ENCODE data around the gene MRC2. TPM values are rescaled to one million over a fixed set of nuclear protein-coding genes. Genes with fewer than 3 reads are reported as not detected.

MRC2 gene
- total RNA-seq, 2 donors from 2014 or later = 184 to 242 TPM

DNA sequence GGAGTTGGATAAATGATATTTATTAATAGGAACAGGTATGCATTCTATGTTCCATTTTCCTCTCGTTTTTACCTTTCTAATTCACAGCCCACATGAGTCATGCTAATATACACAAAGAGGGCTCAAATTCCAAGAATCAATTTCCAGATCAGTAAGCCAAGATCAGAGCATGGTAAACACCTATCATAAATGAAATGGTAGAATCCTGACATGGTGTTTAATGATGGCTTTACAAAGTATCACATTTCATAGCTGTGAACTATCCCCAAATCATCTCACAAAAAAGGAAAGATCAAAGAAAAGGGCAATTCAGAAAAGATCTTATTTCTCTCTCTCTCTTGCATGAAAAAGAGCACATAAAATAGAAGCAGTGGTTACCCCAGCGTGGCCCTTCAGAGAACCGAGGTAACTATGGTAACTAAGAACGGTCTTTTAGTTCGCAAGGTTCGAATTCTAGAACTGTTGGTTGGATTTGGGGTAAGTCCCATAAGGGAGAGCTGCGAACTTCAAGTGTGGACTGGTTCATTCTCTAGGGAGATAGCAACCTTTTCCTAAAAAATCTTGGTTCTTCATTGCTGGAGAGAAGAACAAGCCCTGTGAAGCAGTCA is 107.7 kb downstream of the MRC2 start:
- ATAC-seq (ENCODE audit: insufficient number of reproducible peaks, low FRiP score, low read depth) = no peak
- no peak for DNase-seq (ENCODE audit: low spot score)
- TF ChIP-seq, protein P1, sequence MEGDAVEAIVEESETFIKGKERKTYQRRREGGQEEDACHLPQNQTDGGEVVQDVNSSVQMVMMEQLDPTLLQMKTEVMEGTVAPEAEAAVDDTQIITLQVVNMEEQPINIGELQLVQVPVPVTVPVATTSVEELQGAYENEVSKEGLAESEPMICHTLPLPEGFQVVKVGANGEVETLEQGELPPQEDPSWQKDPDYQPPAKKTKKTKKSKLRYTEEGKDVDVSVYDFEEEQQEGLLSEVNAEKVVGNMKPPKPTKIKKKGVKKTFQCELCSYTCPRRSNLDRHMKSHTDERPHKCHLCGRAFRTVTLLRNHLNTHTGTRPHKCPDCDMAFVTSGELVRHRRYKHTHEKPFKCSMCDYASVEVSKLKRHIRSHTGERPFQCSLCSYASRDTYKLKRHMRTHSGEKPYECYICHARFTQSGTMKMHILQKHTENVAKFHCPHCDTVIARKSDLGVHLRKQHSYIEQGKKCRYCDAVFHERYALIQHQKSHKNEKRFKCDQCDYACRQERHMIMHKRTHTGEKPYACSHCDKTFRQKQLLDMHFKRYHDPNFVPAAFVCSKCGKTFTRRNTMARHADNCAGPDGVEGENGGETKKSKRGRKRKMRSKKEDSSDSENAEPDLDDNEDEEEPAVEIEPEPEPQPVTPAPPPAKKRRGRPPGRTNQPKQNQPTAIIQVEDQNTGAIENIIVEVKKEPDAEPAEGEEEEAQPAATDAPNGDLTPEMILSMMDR (IDR thresholded peaks at IDR 0.05) = no peak
- Histone ChIP-seq H3K4me3 (no peak overlapping the region), H3K36me3 (no peaks in the 10 kb centered on the region), H3K27ac (no peak overlapping the region), H3K4me1 (ENCODE audit: control insufficient read depth in 1 of 2, low read depth in 2 of 2) (no peaks in the 10 kb centered on the region), H3K9me3 (no peaks in the 10 kb centered on the region), H3K27me3 (replicated peaks; ENCODE audit: insufficient read depth) (no peaks in the 10 kb centered on the region)

DNA sequence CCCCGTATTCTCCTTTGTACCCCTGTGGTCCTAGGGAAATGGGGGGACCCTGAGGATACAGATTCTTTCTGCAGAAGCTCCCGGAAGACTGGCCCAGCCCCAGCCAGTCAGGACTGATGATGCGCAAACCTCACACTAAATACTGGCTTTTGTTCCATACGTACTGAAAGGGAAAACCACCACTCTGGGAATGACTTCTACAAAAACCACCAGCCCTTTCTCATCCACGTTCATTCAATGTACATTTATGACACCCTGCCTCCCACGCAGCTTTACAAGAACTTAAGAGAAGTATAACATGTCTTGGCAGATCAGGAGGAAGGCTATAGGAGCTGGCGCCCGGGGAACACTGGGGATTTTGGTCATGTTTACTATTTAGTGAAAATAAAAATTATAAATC is 110.0 kb downstream of the MRC2 start:
- Histone ChIP-seq H3K27ac (no peak overlapping the region), H3K36me3 (no peaks in the 10 kb centered on the region), H3K27me3 (replicated peaks; ENCODE audit: insufficient read depth) (no peaks in the 10 kb centered on the region), H3K9me3 (no peaks in the 10 kb centered on the region), H3K4me3 (no peak overlapping the region), H3K4me1 (ENCODE audit: control insufficient read depth in 1 of 2, low read depth in 2 of 2) (no peaks in the 10 kb centered on the region)
- no peak for DNase-seq (ENCODE audit: low spot score)
- no peak for ATAC-seq (ENCODE audit: insufficient number of reproducible peaks, low FRiP score, low read depth)
- TF ChIP-seq, protein P1 (IDR thresholded peaks at IDR 0.05) = no peak

DNA sequence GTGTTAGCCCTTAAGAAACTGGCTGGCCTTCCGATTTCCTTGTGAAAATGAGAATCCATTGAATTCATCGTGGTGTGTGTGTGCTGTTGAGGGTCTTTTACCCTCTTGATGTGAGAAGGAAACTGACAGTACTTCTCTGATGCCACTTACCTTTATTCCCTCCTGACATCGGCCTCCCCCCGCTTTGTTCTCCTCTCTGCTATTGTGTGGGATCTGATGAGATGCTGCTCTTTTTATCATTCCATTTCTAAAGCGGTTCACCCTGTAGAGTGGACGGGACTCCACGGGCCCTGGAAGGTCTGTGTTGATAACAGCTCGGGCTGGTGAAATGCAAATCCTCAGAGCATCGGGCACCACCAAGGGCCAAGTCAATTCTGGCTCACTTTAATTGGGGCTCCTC is 110.8 kb downstream of the MRC2 start:
- Histone ChIP-seq H3K4me1 (ENCODE audit: control insufficient read depth in 1 of 2, low read depth in 2 of 2) (no peaks in the 10 kb centered on the region), H3K27me3 (replicated peaks; ENCODE audit: insufficient read depth) (no peaks in the 10 kb centered on the region), H3K4me3 (no peak overlapping the region), H3K36me3 (no peaks in the 10 kb centered on the region), H3K27ac (no peak overlapping the region), H3K9me3 (no peaks in the 10 kb centered on the region)
- ATAC-seq (ENCODE audit: insufficient number of reproducible peaks, low FRiP score, low read depth) (no peak), DNase-seq (ENCODE audit: low spot score) (no peak)
- TF ChIP-seq, protein P1 (IDR thresholded peaks at IDR 0.05) = no peak

DNA sequence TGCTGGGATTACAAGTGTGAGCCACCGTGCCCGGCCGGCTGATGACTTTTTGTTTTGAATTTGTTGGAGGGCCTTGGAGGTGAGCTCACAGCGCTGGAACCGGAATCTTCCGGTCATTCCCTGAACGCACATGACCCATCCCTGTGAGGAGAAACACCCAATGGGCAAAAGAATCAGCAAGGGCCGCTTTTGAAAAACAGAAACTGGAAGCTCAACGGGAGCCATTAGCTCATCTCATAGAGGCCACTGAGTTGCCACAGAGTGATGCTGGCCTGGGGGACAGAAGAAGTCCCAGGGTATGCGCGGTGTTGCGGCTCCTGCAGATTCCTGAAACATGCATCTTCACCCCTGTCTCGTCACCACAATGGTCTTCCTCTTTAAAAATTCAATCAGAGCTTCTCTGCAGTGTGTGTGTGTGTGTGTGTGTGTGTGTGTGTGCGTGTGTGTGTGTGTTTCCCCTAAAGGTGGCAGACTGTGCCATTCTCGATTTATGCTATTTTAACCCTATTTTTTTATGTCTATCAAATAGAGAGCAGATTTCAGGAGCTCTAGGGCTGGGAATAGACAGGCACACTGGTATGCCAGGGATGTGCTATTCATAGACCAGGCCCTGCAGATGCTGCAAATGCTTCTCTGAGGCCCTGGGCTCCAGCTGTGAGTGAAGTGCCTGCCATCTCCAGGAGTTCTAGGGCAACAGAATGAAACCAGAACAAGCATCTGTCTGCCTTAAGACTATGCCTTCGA is 112.3 kb downstream of the MRC2 start:
- TF ChIP-seq, protein P1 (IDR thresholded peaks at IDR 0.05) = no peak
- Histone ChIP-seq H3K4me1 (ENCODE audit: control insufficient read depth in 1 of 2, low read depth in 2 of 2) (no peaks in the 10 kb centered on the region), H3K4me3 (no peak overlapping the region), H3K36me3 (no peaks in the 10 kb centered on the region), H3K27ac (no peak overlapping the region), H3K9me3 (no peaks in the 10 kb centered on the region), H3K27me3 (replicated peaks; ENCODE audit: insufficient read depth) (no peaks in the 10 kb centered on the region)
- DNase-seq (ENCODE audit: low spot score) (no peak), ATAC-seq (ENCODE audit: insufficient number of reproducible peaks, low FRiP score, low read depth) (no peak)

DNA sequence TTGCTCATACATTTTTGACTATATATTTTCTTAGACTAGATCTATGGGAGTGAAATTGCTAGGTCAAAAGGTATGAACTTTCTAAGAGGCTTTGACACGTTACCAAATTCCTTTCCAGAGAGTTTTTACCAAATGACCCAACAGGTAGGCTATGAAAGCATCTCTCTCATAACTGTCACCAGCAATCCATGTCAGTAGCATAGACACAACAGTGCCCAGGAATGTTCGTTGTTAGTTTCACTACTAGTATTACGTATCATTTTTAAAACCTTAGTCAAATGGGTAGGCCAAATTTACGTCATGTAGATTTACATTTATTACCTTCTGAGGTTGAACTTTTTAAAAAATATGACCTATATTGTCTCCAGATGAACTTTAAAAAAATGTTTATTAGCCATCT is 113.8 kb downstream of the MRC2 start:
- Histone ChIP-seq H3K4me3 (no peak overlapping the region), H3K36me3 (no peaks in the 10 kb centered on the region), H3K4me1 (ENCODE audit: control insufficient read depth in 1 of 2, low read depth in 2 of 2) (no peaks in the 10 kb centered on the region), H3K27me3 (replicated peaks; ENCODE audit: insufficient read depth) (no peaks in the 10 kb centered on the region), H3K9me3 (no peaks in the 10 kb centered on the region), H3K27ac (no peak overlapping the region)
- DNase-seq (ENCODE audit: low spot score) (no peak), ATAC-seq (ENCODE audit: insufficient number of reproducible peaks, low FRiP score, low read depth) (no peak)
- TF ChIP-seq, protein P1 (IDR thresholded peaks at IDR 0.05) = no peak

Other genes starting within 250 kb of the MRC2 start
- gene EFCAB3, start 247.1 kb upstream of the MRC2 start, total RNA-seq = not detected
- 10 to 100 TPM in 1 of 2 donors, 1 to 10 TPM in 1; 7.2 to 22.0 TPM for gene METTL2A, start 203.8 kb upstream of the MRC2 start, total RNA-seq
- 10 to 100 TPM; 45.2 to 71.5 TPM for gene TLK2, start 148.8 kb upstream of the MRC2 start, total RNA-seq
- gene MARCHF10, start 180.6 kb downstream of the MRC2 start, total RNA-seq = not detected

Measured in thoracic aorta (tissue), 2 donors.